ENCODE results near the gene MAT2A. TPM values are rescaled to one million over a fixed set of nuclear protein-coding genes. Genes with fewer than 3 reads are reported as not detected.
A peak's percentile ranks its signal among the peaks of the same experiment; 100 is the strongest.

MAT2A gene
- total and polyA plus RNA-seq, 9 of the 15 experiments (the other 6 are each of a cell fraction or from before 2014, with no cell fraction given): 130 to 1,027 (median 240) TPM

DNA sequence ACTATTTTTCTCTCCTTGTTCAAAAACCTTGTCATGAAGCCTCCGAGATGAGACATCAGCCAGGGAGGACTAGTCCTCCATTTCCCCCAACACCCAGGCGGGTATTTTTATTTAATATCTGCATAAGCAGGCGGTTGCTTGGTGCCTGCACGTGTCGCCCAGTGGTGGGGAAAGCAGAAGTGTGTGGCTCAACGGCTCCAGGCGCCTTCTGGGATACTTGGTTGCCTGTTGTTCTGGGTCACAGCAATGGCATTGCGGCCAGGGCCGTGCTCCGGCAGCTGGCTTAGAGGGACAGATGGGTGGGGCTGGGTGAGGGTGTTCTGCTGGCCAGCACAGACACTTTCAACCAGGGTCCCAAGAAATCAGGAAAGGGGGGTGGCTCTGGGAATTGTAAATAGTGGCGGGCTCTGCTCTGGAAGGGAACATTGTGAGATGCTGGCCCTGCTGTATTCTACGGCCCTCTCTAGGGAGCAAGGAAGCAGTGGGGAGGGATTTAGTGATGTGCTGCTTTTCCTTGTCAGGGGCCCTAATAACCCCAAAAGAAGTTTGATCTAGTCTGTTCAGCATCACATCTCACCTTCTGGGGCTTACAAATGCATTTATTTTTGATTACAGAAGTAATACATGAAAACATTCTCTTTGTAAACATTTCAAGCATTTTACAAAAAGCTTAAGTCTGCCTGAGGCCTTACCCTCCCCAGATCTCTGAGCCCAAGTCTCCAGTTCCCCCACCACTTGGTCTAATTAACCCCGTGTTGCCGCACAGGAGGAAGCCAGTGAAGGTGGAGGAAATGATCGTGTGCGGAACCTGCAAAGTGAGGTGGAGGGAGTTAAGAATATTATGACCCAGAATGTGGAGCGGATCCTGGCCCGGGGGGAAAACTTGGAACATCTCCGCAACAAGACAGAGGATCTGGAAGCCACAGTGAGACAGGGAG, 39.5 kb downstream of the MAT2A start (continued):
- TF ChIP-seq, protein P1, sequence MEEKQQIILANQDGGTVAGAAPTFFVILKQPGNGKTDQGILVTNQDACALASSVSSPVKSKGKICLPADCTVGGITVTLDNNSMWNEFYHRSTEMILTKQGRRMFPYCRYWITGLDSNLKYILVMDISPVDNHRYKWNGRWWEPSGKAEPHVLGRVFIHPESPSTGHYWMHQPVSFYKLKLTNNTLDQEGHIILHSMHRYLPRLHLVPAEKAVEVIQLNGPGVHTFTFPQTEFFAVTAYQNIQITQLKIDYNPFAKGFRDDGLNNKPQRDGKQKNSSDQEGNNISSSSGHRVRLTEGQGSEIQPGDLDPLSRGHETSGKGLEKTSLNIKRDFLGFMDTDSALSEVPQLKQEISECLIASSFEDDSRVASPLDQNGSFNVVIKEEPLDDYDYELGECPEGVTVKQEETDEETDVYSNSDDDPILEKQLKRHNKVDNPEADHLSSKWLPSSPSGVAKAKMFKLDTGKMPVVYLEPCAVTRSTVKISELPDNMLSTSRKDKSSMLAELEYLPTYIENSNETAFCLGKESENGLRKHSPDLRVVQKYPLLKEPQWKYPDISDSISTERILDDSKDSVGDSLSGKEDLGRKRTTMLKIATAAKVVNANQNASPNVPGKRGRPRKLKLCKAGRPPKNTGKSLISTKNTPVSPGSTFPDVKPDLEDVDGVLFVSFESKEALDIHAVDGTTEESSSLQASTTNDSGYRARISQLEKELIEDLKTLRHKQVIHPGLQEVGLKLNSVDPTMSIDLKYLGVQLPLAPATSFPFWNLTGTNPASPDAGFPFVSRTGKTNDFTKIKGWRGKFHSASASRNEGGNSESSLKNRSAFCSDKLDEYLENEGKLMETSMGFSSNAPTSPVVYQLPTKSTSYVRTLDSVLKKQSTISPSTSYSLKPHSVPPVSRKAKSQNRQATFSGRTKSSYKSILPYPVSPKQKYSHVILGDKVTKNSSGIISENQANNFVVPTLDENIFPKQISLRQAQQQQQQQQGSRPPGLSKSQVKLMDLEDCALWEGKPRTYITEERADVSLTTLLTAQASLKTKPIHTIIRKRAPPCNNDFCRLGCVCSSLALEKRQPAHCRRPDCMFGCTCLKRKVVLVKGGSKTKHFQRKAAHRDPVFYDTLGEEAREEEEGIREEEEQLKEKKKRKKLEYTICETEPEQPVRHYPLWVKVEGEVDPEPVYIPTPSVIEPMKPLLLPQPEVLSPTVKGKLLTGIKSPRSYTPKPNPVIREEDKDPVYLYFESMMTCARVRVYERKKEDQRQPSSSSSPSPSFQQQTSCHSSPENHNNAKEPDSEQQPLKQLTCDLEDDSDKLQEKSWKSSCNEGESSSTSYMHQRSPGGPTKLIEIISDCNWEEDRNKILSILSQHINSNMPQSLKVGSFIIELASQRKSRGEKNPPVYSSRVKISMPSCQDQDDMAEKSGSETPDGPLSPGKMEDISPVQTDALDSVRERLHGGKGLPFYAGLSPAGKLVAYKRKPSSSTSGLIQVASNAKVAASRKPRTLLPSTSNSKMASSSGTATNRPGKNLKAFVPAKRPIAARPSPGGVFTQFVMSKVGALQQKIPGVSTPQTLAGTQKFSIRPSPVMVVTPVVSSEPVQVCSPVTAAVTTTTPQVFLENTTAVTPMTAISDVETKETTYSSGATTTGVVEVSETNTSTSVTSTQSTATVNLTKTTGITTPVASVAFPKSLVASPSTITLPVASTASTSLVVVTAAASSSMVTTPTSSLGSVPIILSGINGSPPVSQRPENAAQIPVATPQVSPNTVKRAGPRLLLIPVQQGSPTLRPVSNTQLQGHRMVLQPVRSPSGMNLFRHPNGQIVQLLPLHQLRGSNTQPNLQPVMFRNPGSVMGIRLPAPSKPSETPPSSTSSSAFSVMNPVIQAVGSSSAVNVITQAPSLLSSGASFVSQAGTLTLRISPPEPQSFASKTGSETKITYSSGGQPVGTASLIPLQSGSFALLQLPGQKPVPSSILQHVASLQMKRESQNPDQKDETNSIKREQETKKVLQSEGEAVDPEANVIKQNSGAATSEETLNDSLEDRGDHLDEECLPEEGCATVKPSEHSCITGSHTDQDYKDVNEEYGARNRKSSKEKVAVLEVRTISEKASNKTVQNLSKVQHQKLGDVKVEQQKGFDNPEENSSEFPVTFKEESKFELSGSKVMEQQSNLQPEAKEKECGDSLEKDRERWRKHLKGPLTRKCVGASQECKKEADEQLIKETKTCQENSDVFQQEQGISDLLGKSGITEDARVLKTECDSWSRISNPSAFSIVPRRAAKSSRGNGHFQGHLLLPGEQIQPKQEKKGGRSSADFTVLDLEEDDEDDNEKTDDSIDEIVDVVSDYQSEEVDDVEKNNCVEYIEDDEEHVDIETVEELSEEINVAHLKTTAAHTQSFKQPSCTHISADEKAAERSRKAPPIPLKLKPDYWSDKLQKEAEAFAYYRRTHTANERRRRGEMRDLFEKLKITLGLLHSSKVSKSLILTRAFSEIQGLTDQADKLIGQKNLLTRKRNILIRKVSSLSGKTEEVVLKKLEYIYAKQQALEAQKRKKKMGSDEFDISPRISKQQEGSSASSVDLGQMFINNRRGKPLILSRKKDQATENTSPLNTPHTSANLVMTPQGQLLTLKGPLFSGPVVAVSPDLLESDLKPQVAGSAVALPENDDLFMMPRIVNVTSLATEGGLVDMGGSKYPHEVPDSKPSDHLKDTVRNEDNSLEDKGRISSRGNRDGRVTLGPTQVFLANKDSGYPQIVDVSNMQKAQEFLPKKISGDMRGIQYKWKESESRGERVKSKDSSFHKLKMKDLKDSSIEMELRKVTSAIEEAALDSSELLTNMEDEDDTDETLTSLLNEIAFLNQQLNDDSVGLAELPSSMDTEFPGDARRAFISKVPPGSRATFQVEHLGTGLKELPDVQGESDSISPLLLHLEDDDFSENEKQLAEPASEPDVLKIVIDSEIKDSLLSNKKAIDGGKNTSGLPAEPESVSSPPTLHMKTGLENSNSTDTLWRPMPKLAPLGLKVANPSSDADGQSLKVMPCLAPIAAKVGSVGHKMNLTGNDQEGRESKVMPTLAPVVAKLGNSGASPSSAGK (IDR thresholded peaks at IDR 0.05): peak; percentile 89; the same call in 1 of the 2 replicates
- TF ChIP-seq L3MBTL2 (IDR thresholded peaks at IDR 0.05): peak; percentile 87
- TF ChIP-seq ZNF561 (CRISPR knock-in tag; conservative IDR thresholded peaks at IDR 0.05): 0 out of 2 replicates have a peak, but pooled peaks have one; percentile 12
- TF ChIP-seq CBFB (CRISPR knock-in tag; IDR thresholded peaks at IDR 0.05): 0 out of 2 replicates have a peak, but pooled peaks have one; percentile 43
- TF ChIP-seq CCNT2 (IDR thresholded peaks at IDR 0.05; ENCODE audit: borderline replicate concordance, extremely low read depth, insufficient read length, low read depth, low read length): no peak
- 0 out of 2 replicates have a peak, but pooled peaks have one; percentile 46 for TF ChIP-seq BACH1 (tag; IDR thresholded peaks at IDR 0.05)
- 0 out of 2 replicates have a peak, but pooled peaks have one; percentile 30 for TF ChIP-seq FOXJ3 (CRISPR knock-in tag; IDR thresholded peaks at IDR 0.05)
- TF ChIP-seq RB1 (IDR thresholded peaks at IDR 0.05; ENCODE audit: low read depth): no peak
- TF ChIP-seq ZBTB17 (CRISPR knock-in tag; IDR thresholded peaks at IDR 0.05): 0 out of 2 replicates have a peak, but pooled peaks have one; percentile 14
- TF ChIP-seq HDAC3 (IDR thresholded peaks at IDR 0.05; ENCODE audit: borderline replicate concordance, partially characterized antibody): no peak
- TF ChIP-seq NR2C2 (CRISPR knock-in tag; IDR thresholded peaks at IDR 0.05): no peak
- TF ChIP-seq NR2C2 (tag; IDR thresholded peaks at IDR 0.05): peak; percentile 25
- TF ChIP-seq TAF1 (IDR thresholded peaks at IDR 0.05; ENCODE audit: control insufficient read depth, extremely low read depth, insufficient read depth, low read length, severe bottlenecking): peak; percentile 24

Data from K562 (cell line).